ENCODE results near the gene RGL3. TPM values are rescaled to one million over a fixed set of nuclear protein-coding genes. Genes with fewer than 3 reads are reported as not detected.
A peak's percentile ranks its signal among the peaks of the same experiment; 100 is the strongest.

Gene RGL3
- total and polyA plus RNA-seq, 9 of the 15 experiments (the other 6 are each of a cell fraction or from before 2014, with no cell fraction given) = 0.12 to 0.61 (median 0.32) TPM; not detected in 4

GRCh38 chr19:11435057-11435832 is 16.1 kb upstream of the RGL3 start, which contains the start of the genes ODAD3 and PRKCSH (continued):
- TF ChIP-seq ZFP1 (CRISPR knock-in tag; IDR thresholded peaks at IDR 0.05) = no peak
- TF ChIP-seq ZNF124 (CRISPR knock-in tag; IDR thresholded peaks at IDR 0.05) = no peak
- TF ChIP-seq MLX (CRISPR knock-in tag; conservative IDR thresholded peaks at IDR 0.05) = no peak
- TF ChIP-seq REST (IDR thresholded peaks at IDR 0.05; ENCODE audit: borderline replicate concordance) = peak; percentile 86
- TF ChIP-seq REST (CRISPR knock-in tag; IDR thresholded peaks at IDR 0.05; ENCODE audit: low read depth) = no peak
- TF ChIP-seq USF2 (CRISPR knock-in tag; IDR thresholded peaks at IDR 0.05) = peak; percentile 96
- no peak for TF ChIP-seq HMGXB4 (CRISPR knock-in tag; IDR thresholded peaks at IDR 0.05)
- peak; percentile 46; the same call in 1 of the 2 replicates for TF ChIP-seq MITF (IDR thresholded peaks at IDR 0.05)
- TF ChIP-seq TCF7L2 (IDR thresholded peaks at IDR 0.05; ENCODE audit: low read depth, low read length) = no peak
- no peak for TF ChIP-seq ZNF354B (CRISPR knock-in tag; IDR thresholded peaks at IDR 0.05)
- no peak for TF ChIP-seq ZNF561 (CRISPR knock-in tag; conservative IDR thresholded peaks at IDR 0.05)
- TF ChIP-seq POLR2AphosphoS2 (IDR thresholded peaks at IDR 0.05; ENCODE audit: low read length) = no peak
- peak; percentile 97 for TF ChIP-seq CREM (IDR thresholded peaks at IDR 0.05; ENCODE audit: low read depth)
- no peak for TF ChIP-seq RUNX1 (IDR thresholded peaks at IDR 0.05; ENCODE audit: low read depth)
- no peak for TF ChIP-seq ZNF184 (CRISPR knock-in tag; IDR thresholded peaks at IDR 0.05)
